Measurements from ENCODE around the gene CGA.
"Not testable (repeated sequence)": the region's sequence is repeated elsewhere in the genome, so short reads cannot be mapped to it uniquely, and the experiment has no call there.

The CGA gene

GRCh38 chr6:87095087-87095509 lies at the start of gene CGA:
TSS of gene CGA (minus strand) at chr6:87095106. CDS start at chr6:87088200, 6,906 bp downstream.
- DNase-seq (ENCODE audit: low read depth in 2 of 2) = no peak

- not testable (repeated sequence) for DNase-seq (ENCODE audit: low read depth in 2 of 2)
Measured at GRCh38 chr6:87139927-87140326, 45.0 kb upstream of the CGA start.

- no peak for DNase-seq (ENCODE audit: low read depth in 2 of 2)
Measured at GRCh38 chr6:87139236-87139635, 44.3 kb upstream of the CGA start.

- no peak for DNase-seq (ENCODE audit: low read depth in 2 of 2)
Measured at GRCh38 chr6:87136963-87137362, 42.1 kb upstream of the CGA start.

GRCh38 chr6:87127737-87128136 lies 32.8 kb upstream of the CGA start:
- DNase-seq (ENCODE audit: low read depth in 2 of 2) = no peak

GRCh38 chr6:87126501-87126900 lies 31.6 kb upstream of the CGA start:
- no peak for DNase-seq (ENCODE audit: low read depth in 2 of 2)

GRCh38 chr6:87124074-87124473 lies 29.2 kb upstream of the CGA start:
- no peak for DNase-seq (ENCODE audit: low read depth in 2 of 2)

GRCh38 chr6:87122477-87122876 lies 27.6 kb upstream of the CGA start:
- DNase-seq (ENCODE audit: low read depth in 2 of 2) = no peak

GRCh38 chr6:87118054-87118453 lies 23.1 kb upstream of the CGA start:
- DNase-seq (ENCODE audit: low read depth in 2 of 2) = no peak

GRCh38 chr6:87116922-87117321 lies 22.0 kb upstream of the CGA start:
- DNase-seq (ENCODE audit: low read depth in 2 of 2) = no peak

GRCh38 chr6:87115402-87116135 lies 20.7 kb upstream of the CGA start:
- no peak for DNase-seq (ENCODE audit: low read depth in 2 of 2)

GRCh38 chr6:87110636-87111035 lies 15.7 kb upstream of the CGA start:
- DNase-seq (ENCODE audit: low read depth in 2 of 2) = no peak

GRCh38 chr6:87105823-87106222 lies 10.9 kb upstream of the CGA start:
- no peak for DNase-seq (ENCODE audit: low read depth in 2 of 2)

GRCh38 chr6:87104667-87105066 lies 9.8 kb upstream of the CGA start:
- no peak for DNase-seq (ENCODE audit: low read depth in 2 of 2)

GRCh38 chr6:87103977-87104601 lies 9.2 kb upstream of the CGA start:
- no peak for DNase-seq (ENCODE audit: low read depth in 2 of 2)

- no peak for DNase-seq (ENCODE audit: low read depth in 2 of 2)
Measured at GRCh38 chr6:87102151-87102621, 7.3 kb upstream of the CGA start.

- no peak for DNase-seq (ENCODE audit: low read depth in 2 of 2)
Measured at GRCh38 chr6:87101067-87101466, 6.2 kb upstream of the CGA start.

GRCh38 chr6:87100216-87100615 lies 5.3 kb upstream of the CGA start:
- no peak for DNase-seq (ENCODE audit: low read depth in 2 of 2)

GRCh38 chr6:87099472-87099871 lies 4.6 kb upstream of the CGA start:
- DNase-seq (ENCODE audit: low read depth in 2 of 2) = no peak

- DNase-seq (ENCODE audit: low read depth in 2 of 2) = no peak
Measured at GRCh38 chr6:87094576-87094975, 330 bp downstream of the CGA start.

GRCh38 chr6:87093651-87094050 lies 1.3 kb downstream of the CGA start:
- no peak for DNase-seq (ENCODE audit: low read depth in 2 of 2)

- no peak for DNase-seq (ENCODE audit: low read depth in 2 of 2)
Measured at GRCh38 chr6:87093199-87093598, 1.7 kb downstream of the CGA start.

- DNase-seq (ENCODE audit: low read depth in 2 of 2) = no peak
Measured at GRCh38 chr6:87092435-87092834, 2.5 kb downstream of the CGA start.

Data from stimulated activated CD8-positive, alpha-beta memory T cell treated with anti-CD3 and anti-CD28 coated beads, Interleukin-2, amount 100 ng/mL, for 1 hour (primary cell).